ENCODE data around the gene GRIP2.

The GRIP2 gene

GRCh38 chr3:14474363-14475081 lies 65.6 kb downstream of the GRIP2 start:
- peaks cover 93% of the 10 kb centered on the region for H3K36me3 Mint-ChIP-seq (ENCODE audit: low read depth)
- no peak for DNase-seq
- peaks cover 42% of the 10 kb centered on the region for H3K4me1 Mint-ChIP-seq
- no peak for TF ChIP-seq CTCF (IDR thresholded peaks at IDR 0.05)
- H3K4me3 Mint-ChIP-seq = no peak overlapping the region
- peaks cover 15% of the 10 kb centered on the region for H3K9me3 Mint-ChIP-seq
- no peak overlapping the region for H3K27ac Mint-ChIP-seq
- peaks cover 13% of the 10 kb centered on the region for H3K27me3 Mint-ChIP-seq (ENCODE audit: low read depth, poor library complexity)

- Mint-ChIP-seq H3K36me3 (ENCODE audit: low read depth) (peaks cover 83% of the 10 kb centered on the region), H3K27ac (no peak overlapping the region), H3K27me3 (ENCODE audit: low read depth, poor library complexity) (peaks cover 12% of the 10 kb centered on the region), H3K4me1 (peaks cover 48% of the 10 kb centered on the region), H3K9me3 (peaks cover 15% of the 10 kb centered on the region), H3K4me3 (no peak overlapping the region)
- DNase-seq = no peak
- TF ChIP-seq CTCF (IDR thresholded peaks at IDR 0.05) = no peak
These were observed 66.7 kb downstream of the GRIP2 start for GRCh38 chr3:14473411-14473891.

- Mint-ChIP-seq H3K27ac (peak overlapping the region; percentile 71), H3K4me1 (peaks cover 48% of the 10 kb centered on the region), H3K4me3 (no peak overlapping the region), H3K27me3 (ENCODE audit: low read depth, poor library complexity) (peaks cover 9% of the 10 kb centered on the region), H3K9me3 (peaks cover 15% of the 10 kb centered on the region), H3K36me3 (ENCODE audit: low read depth) (peaks cover 79% of the 10 kb centered on the region)
- no peak for DNase-seq
- no peak for TF ChIP-seq CTCF (IDR thresholded peaks at IDR 0.05)
These were observed 67.4 kb downstream of the GRIP2 start for GRCh38 chr3:14472471-14473351.

- Mint-ChIP-seq H3K27me3 (ENCODE audit: low read depth, poor library complexity) (peaks cover 9% of the 10 kb centered on the region), H3K4me3 (no peak overlapping the region), H3K4me1 (peaks cover 48% of the 10 kb centered on the region), H3K36me3 (ENCODE audit: low read depth) (peaks cover 71% of the 10 kb centered on the region), H3K9me3 (peaks cover 15% of the 10 kb centered on the region), H3K27ac (no peak overlapping the region)
- no peak for DNase-seq
- no peak for TF ChIP-seq CTCF (IDR thresholded peaks at IDR 0.05)
These were observed 68.5 kb downstream of the GRIP2 start for GRCh38 chr3:14471690-14472089.

GRCh38 chr3:14471016-14471415 lies 69.1 kb downstream of the GRIP2 start:
- H3K4me1 Mint-ChIP-seq = peaks cover 48% of the 10 kb centered on the region
- no peak for DNase-seq
- TF ChIP-seq CTCF (IDR thresholded peaks at IDR 0.05) = no peak
- peaks cover 64% of the 10 kb centered on the region for H3K36me3 Mint-ChIP-seq (ENCODE audit: low read depth)
- peaks cover 9% of the 10 kb centered on the region for H3K27me3 Mint-ChIP-seq (ENCODE audit: low read depth, poor library complexity)
- peaks cover 15% of the 10 kb centered on the region for H3K9me3 Mint-ChIP-seq
- H3K27ac Mint-ChIP-seq = no peak overlapping the region
- H3K4me3 Mint-ChIP-seq = no peak overlapping the region
